ENCODE data around the gene TSC22D3.
A peak's percentile ranks its signal among the peaks of the same experiment; 100 is the strongest.
"Not testable (repeated sequence)": the region's sequence is repeated elsewhere in the genome, so short reads cannot be mapped to it uniquely, and the experiment has no call there.

TSC22D3 gene

GRCh38 chrX:107712231-107713202, 63.1 kb downstream of the TSC22D3 start:
- no peak for DNase-seq (ENCODE audit: low spot score)

- no peak for DNase-seq (ENCODE audit: low spot score)
Measured at GRCh38 chrX:107711521-107712181, 63.9 kb downstream of the TSC22D3 start.

GRCh38 chrX:107710617-107711391, 64.8 kb downstream of the TSC22D3 start:
- DNase-seq (ENCODE audit: low spot score) = peak; percentile 40

- no peak for DNase-seq (ENCODE audit: low spot score)
Measured at GRCh38 chrX:107709266-107709806, 66.3 kb downstream of the TSC22D3 start.

GRCh38 chrX:107708762-107709161, 66.8 kb downstream of the TSC22D3 start:
- no peak for DNase-seq (ENCODE audit: low spot score)

GRCh38 chrX:107707866-107708265, 67.7 kb downstream of the TSC22D3 start:
- DNase-seq (ENCODE audit: low spot score) = no peak

GRCh38 chrX:107706309-107706708, 69.3 kb downstream of the TSC22D3 start:
- DNase-seq (ENCODE audit: low spot score) = no peak

GRCh38 chrX:107704587-107704986, 71.0 kb downstream of the TSC22D3 start:
- DNase-seq (ENCODE audit: low spot score) = no peak

GRCh38 chrX:107704181-107704580, 71.4 kb downstream of the TSC22D3 start:
- no peak for DNase-seq (ENCODE audit: low spot score)

- no peak for DNase-seq (ENCODE audit: low spot score)
Measured at GRCh38 chrX:107701493-107702121, 74.0 kb downstream of the TSC22D3 start.

- DNase-seq (ENCODE audit: low spot score) = no peak
Measured at GRCh38 chrX:107700790-107701189, 74.8 kb downstream of the TSC22D3 start.

- peak; percentile 61 for DNase-seq (ENCODE audit: low spot score)
Measured at GRCh38 chrX:107700317-107700774, 75.2 kb downstream of the TSC22D3 start.

GRCh38 chrX:107699616-107700015, 76.0 kb downstream of the TSC22D3 start:
- no peak for DNase-seq (ENCODE audit: low spot score)

- no peak for DNase-seq (ENCODE audit: low spot score)
Measured at GRCh38 chrX:107691024-107691448, 84.6 kb downstream of the TSC22D3 start.

- DNase-seq (ENCODE audit: low spot score) = no peak
Measured at GRCh38 chrX:107687445-107687844, 88.1 kb downstream of the TSC22D3 start.

GRCh38 chrX:107686792-107687191, 88.8 kb downstream of the TSC22D3 start:
- no peak for DNase-seq (ENCODE audit: low spot score)

GRCh38 chrX:107686026-107686425, 89.6 kb downstream of the TSC22D3 start:
- no peak for DNase-seq (ENCODE audit: low spot score)

- DNase-seq (ENCODE audit: low spot score) = not testable (repeated sequence)
Measured at GRCh38 chrX:107685586-107685985, 90.0 kb downstream of the TSC22D3 start.

- no peak for DNase-seq (ENCODE audit: low spot score)
Measured at GRCh38 chrX:107684956-107685385, 90.6 kb downstream of the TSC22D3 start.

GRCh38 chrX:107683931-107684330, 91.7 kb downstream of the TSC22D3 start:
- DNase-seq (ENCODE audit: low spot score) = no peak

- no peak for DNase-seq (ENCODE audit: low spot score)
Measured at GRCh38 chrX:107683124-107683895, 92.3 kb downstream of the TSC22D3 start.

Data from hematopoietic multipotent progenitor cell treated with erythropoietin and hydrocortisone succinate and interleukin-3 and kit ligand, for 17 days (in vitro differentiated cells).